Uterus (tissue), 2 donors: ENCODE data around the gene CDH15.

Experiments
- POLR2A ChIP-seq, 2 donors: fragments of 450-650 bp; IDR thresholded peaks; one replicate each; pipeline ENCODE4 v1.6.1; 2016; ENCODE audit warnings: antibody characterized with exemption in 2 of 2, mild to moderate bottlenecking in 1 of 2, moderate library complexity in 1 of 2
- TF ChIP-seq, protein P1 (sequence below), 4 experiments: fragments of 200-600 bp in 2 of 4; fragments of 450-650 bp in 2 of 4; sonication (generic) in 2 of 4; IDR thresholded peaks; one replicate each; pipeline ENCODE4 v1.5.1; 2016 to 2019; ENCODE audit warnings: antibody characterized with exemption in 4 of 4, mild to moderate bottlenecking in 2 of 4, moderate library complexity in 1 of 4

DNA sequence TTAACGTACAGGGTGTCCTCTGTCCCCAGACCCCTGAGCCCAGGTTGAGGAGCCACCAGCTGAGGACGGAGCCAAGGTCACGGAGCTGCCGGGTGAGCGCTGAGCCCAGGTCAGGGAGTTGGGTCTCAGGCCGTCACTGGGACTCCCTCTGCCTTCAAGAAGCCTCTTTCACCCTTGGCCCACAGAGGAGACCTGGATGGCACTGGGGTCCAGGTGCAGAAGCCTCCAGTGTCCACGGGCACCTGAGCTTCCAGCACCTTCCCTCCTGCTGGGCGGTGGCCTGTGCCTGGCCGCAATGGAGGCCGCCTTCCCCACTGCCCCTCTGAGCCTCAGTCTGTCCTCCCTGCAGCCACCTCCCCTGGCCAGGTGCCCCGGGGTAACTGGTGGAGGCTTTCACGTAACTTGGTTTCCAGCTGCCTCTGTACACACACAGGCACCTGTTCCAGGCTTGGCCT, 31.6 kb upstream of the CDH15 start:
- TF ChIP-seq, protein P1, sequence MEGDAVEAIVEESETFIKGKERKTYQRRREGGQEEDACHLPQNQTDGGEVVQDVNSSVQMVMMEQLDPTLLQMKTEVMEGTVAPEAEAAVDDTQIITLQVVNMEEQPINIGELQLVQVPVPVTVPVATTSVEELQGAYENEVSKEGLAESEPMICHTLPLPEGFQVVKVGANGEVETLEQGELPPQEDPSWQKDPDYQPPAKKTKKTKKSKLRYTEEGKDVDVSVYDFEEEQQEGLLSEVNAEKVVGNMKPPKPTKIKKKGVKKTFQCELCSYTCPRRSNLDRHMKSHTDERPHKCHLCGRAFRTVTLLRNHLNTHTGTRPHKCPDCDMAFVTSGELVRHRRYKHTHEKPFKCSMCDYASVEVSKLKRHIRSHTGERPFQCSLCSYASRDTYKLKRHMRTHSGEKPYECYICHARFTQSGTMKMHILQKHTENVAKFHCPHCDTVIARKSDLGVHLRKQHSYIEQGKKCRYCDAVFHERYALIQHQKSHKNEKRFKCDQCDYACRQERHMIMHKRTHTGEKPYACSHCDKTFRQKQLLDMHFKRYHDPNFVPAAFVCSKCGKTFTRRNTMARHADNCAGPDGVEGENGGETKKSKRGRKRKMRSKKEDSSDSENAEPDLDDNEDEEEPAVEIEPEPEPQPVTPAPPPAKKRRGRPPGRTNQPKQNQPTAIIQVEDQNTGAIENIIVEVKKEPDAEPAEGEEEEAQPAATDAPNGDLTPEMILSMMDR (IDR thresholded peaks at IDR 0.05) = no peak
- no peak for TF ChIP-seq POLR2A (IDR thresholded peaks at IDR 0.05)
